A549 (cell line): ENCODE measurements around the gene SLC30A7. TPM values are rescaled to one million over a fixed set of nuclear protein-coding genes. Genes with fewer than 3 reads are reported as not detected.

Experiments
- ATAC-seq, 2 experiments: fragments of 200-7000 bp in 1 of 2; fragments of >200 bp in 1 of 2; cut with Nextera tagmentation in 1 of 2; cut with Tn5 transposase in 1 of 2; 3 replicates each; pipeline versions ENCODE4 v1.8.0 to v1.9.1; 2018 to 2020; ENCODE audit warnings: mild to moderate bottlenecking in 1 of 2, moderate library complexity in 1 of 2
- CTCF ChIA-PET: fragments of 300-600 bp; sonication (Branson Sonifier 250); formaldehyde crosslinking; extraction: SDS; loops from one replicate; lab custom pipeline; 2021; ENCODE audit warnings: antibody characterized with exemption, inconsistent platforms; lab: Yijun Ruan, JAX
- POLR2A ChIA-PET: fragments of 350-600 bp; formaldehyde crosslinking; extraction: SDS; loops from one replicate; lab custom pipeline; 2021; ENCODE audit warnings: antibody characterized with exemption, inconsistent platforms; lab: Yijun Ruan, JAX
- DNase-seq, 2 experiments: peaks; one replicate each; pipeline versions ENCODE4 v3.0.0 to v3.0.0-alpha.2; 2011 to 2016; ENCODE audit warnings: low read depth in 1 of 2, low spot score in 1 of 2
- FAIRE-seq: peaks from 2 replicates; lab custom pipeline; 2011; peaks lifted over from hg19 to GRCh38; lab: Jason Lieb, UNC
- H3K27ac ChIP-seq, 2 experiments: fragments of >200 bp; sonication (Bioruptor Twin); formaldehyde crosslinking; 3 replicates each; pipeline ENCODE4 v1.5.1; 2016 to 2017
- H3K4me1 ChIP-seq: fragments of >200 bp; sonication (Bioruptor Twin); formaldehyde crosslinking; 3 replicates; pipeline ENCODE4 v1.6.1; 2016
- H3K4me2 ChIP-seq: fragments of >200 bp; sonication (Bioruptor Twin); formaldehyde crosslinking; 3 replicates; pipeline ENCODE4 v1.6.1; 2016
- H3K4me3 ChIP-seq: fragments of >200 bp; sonication (Bioruptor Twin); formaldehyde crosslinking; 3 replicates; pipeline ENCODE4 v1.5.1; 2016
- H3K9me3 ChIP-seq: fragments of >200 bp; sonication (Bioruptor Twin); formaldehyde crosslinking; 3 replicates; pipeline ENCODE4 v1.6.1; 2016
- BHLHE40 ChIP-seq: IDR thresholded peaks from 2 replicates; pipeline ENCODE4 v1.6.1; 2012; ENCODE audit warnings: low read depth, low read length, inconsistent platforms
- CBX2 ChIP-seq: fragments of 200-600 bp; sonication (generic); IDR thresholded peaks from 2 replicates; pipeline ENCODE4 v1.6.1; 2016; ENCODE audit warnings: low read depth, mild to moderate bottlenecking, borderline replicate concordance
- CEBPB ChIP-seq, 2 experiments: fragments of >200 bp in 1 of 2; sonication (Bioruptor Twin) in 1 of 2; formaldehyde crosslinking in 1 of 2; IDR thresholded peaks; 2 replicates each; pipeline ENCODE4 v1.6.1; 2012 to 2016
- CTCF ChIP-seq: fragments of >200 bp; sonication (Bioruptor Twin); formaldehyde crosslinking; IDR thresholded peaks from 3 replicates; pipeline ENCODE4 v1.5.1; 2016
- EHMT2 ChIP-seq: fragments of 200-600 bp; sonication (generic); IDR thresholded peaks from 2 replicates; pipeline ENCODE4 v1.6.1; 2016; ENCODE audit warnings: antibody characterized with exemption, low read depth, mild to moderate bottlenecking, moderate library complexity
- EP300 ChIP-seq, 2 experiments: fragments of >200 bp; sonication (Bioruptor Twin); formaldehyde crosslinking; IDR thresholded peaks; 2 replicates in 1 of 2; 3 replicates in 1 of 2; pipeline ENCODE4 v1.6.1; 2016 to 2017
- ESRRA ChIP-seq: fragments of 150-350 bp; IDR thresholded peaks from 2 replicates; pipeline ENCODE4 v1.6.1; 2014; ENCODE audit warnings: mild to moderate bottlenecking, low read length, borderline replicate concordance
- FOSB ChIP-seq: fragments of 250-450 bp; sonication (Bioruptor Pico); IDR thresholded peaks from 2 replicates; pipeline ENCODE4 v1.5.0; 2020; ENCODE audit warnings: mild to moderate bottlenecking, moderate library complexity
- GATA3 ChIP-seq: IDR thresholded peaks from 2 replicates; pipeline ENCODE4 v1.6.1; 2012; ENCODE audit warnings: borderline replicate concordance
- HEYL ChIP-seq: fragments of 250-450 bp; sonication (Bioruptor Pico); IDR thresholded peaks from 2 replicates; pipeline ENCODE4 v1.8.0; 2021; ENCODE audit warnings: mild to moderate bottlenecking, moderate library complexity
- HMGXB4 ChIP-seq: fragments of 250-450 bp; sonication (Bioruptor Pico); IDR thresholded peaks from 2 replicates; pipeline ENCODE4 v1.5.0; 2021; ENCODE audit warnings: mild to moderate bottlenecking, moderate library complexity, borderline replicate concordance
- JUN ChIP-seq, 2 experiments: fragments of >200 bp; sonication (Bioruptor Twin); formaldehyde crosslinking; IDR thresholded peaks; 2 replicates in 1 of 2; 3 replicates in 1 of 2; pipeline ENCODE4 v1.6.1; 2016 to 2017
- MAFK ChIP-seq: fragments of 450-650 bp; IDR thresholded peaks from 2 replicates; pipeline ENCODE4 v1.6.1; 2014; ENCODE audit not compliant: partially characterized antibody
- MYC ChIP-seq: IDR thresholded peaks from 2 replicates; pipeline ENCODE4 v1.6.1; 2012; ENCODE audit warnings: mild to moderate bottlenecking, inconsistent platforms, low read length, improper control_type of control experiment, borderline replicate concordance
- NFE2L2 ChIP-seq: fragments of 150-350 bp; conservative IDR thresholded peaks from 2 replicates; pipeline ENCODE4 v1.6.1; 2014; ENCODE audit warnings: low read length
- PBX3 ChIP-seq: IDR thresholded peaks from 2 replicates; pipeline ENCODE4 v1.6.1; 2012
- POLR2AphosphoS2 ChIP-seq: conservative IDR thresholded peaks from 2 replicates; pipeline ENCODE4 v1.6.1; 2012; ENCODE audit warnings: low read length, improper control_type of control experiment, inconsistent platforms
- RAD21 ChIP-seq, 2 experiments: fragments of >200 bp in 1 of 2; sonication (Bioruptor Twin) in 1 of 2; formaldehyde crosslinking in 1 of 2; IDR thresholded peaks in 1 of 2; conservative IDR thresholded peaks in 1 of 2; 2 replicates in 1 of 2; 3 replicates in 1 of 2; pipeline ENCODE4 v1.6.1; 2012 to 2018; ENCODE audit warnings: inconsistent platforms in 1 of 2
- RNF2 ChIP-seq: fragments of 200-600 bp; sonication (generic); IDR thresholded peaks from 2 replicates; pipeline ENCODE4 v1.6.1; 2016; ENCODE audit warnings: low read depth, mild to moderate bottlenecking, antibody characterized with exemption, moderate library complexity, borderline replicate concordance
- SMC3 ChIP-seq: fragments of >200 bp; sonication (Bioruptor Twin); formaldehyde crosslinking; IDR thresholded peaks from 3 replicates; pipeline ENCODE4 v1.6.1; 2018; ENCODE audit warnings: inconsistent platforms
- WGBS: methylation state at CpG from one replicate; pipeline ENCODE4 v1.1.6; 2017; ENCODE audit errors: missing lambda C conversion rate; 5-methylcytosine and 5-hydroxymethylcytosine counted together
- polyA plus RNA-seq, 4 experiments: library from polyadenylated mRNA; depleted of rRNA in 3 of 4; stranded (reverse); fragments of >200 nt; fragmentation: RNase III in 1 of 4; extraction: RNeasy Plus Mini Kit Qiagen cat#74134 plus additional on column Dnase treatment in 1 of 4; gene quantifications; 2 replicates in 3 of 4; 3 replicates in 1 of 4; pipeline ENCODE4 v1.2.3, GENCODE V29; 2011 to 2017

The SLC30A7 gene
- polyA plus RNA-seq, 2 of the 4 experiments (the other 2 are of a cell fraction): 4.3 to 9.6 TPM

- CTCF ChIA-PET: interaction anchor here (0.6 to 2.0 kb wide), 2 partner anchors 374 to 376 kb away, joined by 3 to 6 read pairs; no protein-coding TSS in a partner anchor
- FAIRE-seq (no peak), ATAC-seq (no peak), DNase-seq (no peak)
- POLR2A ChIA-PET: no interaction called here
- no peaks in the 10 kb centered on the region for H3K4me1 ChIP-seq
- no peak overlapping the region for H3K4me2 ChIP-seq
- H3K4me3 ChIP-seq: no peak overlapping the region
- no peak overlapping the region for H3K27ac ChIP-seq
- no peaks in the 10 kb centered on the region for H3K9me3 ChIP-seq
- TF ChIP-seq SMC3 (no peak), JUN (IDR thresholded peaks at IDR 0.05) (no peak), HMGXB4 (CRISPR knock-in tag) (no peak), ESRRA (no peak), CBX2 (no peak), BHLHE40 (no peak), POLR2AphosphoS2 (no peak), GATA3 (no peak), NFE2L2 (no peak), CEBPB (IDR thresholded peaks at IDR 0.05) (no peak), EP300 (IDR thresholded peaks at IDR 0.05) (no peak), FOSB (CRISPR knock-in tag) (no peak), RAD21 (conservative IDR thresholded peaks at IDR 0.05 in 1 of 2, IDR thresholded peaks at IDR 0.05 in 1 of 2) (no peak), EHMT2 (no peak), HEYL (CRISPR knock-in tag) (no peak)
Measured at GRCh38 chr1:100912019-100912418, 16.1 kb downstream of the SLC30A7 start.

- no peak for TF ChIP-seq PBX3
- no peak for TF ChIP-seq MAFK
- TF ChIP-seq RNF2: no peak
- TF ChIP-seq CTCF: peak; percentile 65
- peak; percentile 64 for TF ChIP-seq SMC3
- peak; percentile 46 to 67 for TF ChIP-seq RAD21 (conservative IDR thresholded peaks at IDR 0.05 in 1 of 2, IDR thresholded peaks at IDR 0.05 in 1 of 2)
- POLR2A ChIA-PET: no interaction called here
- Histone ChIP-seq H3K4me2 (no peak overlapping the region), H3K9me3 (no peaks in the 10 kb centered on the region), H3K27ac (no peak overlapping the region), H3K4me1 (no peaks in the 10 kb centered on the region), H3K4me3 (no peak overlapping the region)
- 33% methylated on average over 3 of the region's 3 CpGs for WGBS
- ATAC-seq: no peak
- CTCF ChIA-PET: interaction anchor here (0.6 to 3.2 kb wide), 6 partner anchors 298 to 394 kb away, joined by 3 to 15 read pairs (median 4); no protein-coding TSS in a partner anchor
- no peak for FAIRE-seq
- DNase-seq: peak; percentile 1 to 45
Measured at GRCh38 chr1:100921110-100921706, 25.3 kb downstream of the SLC30A7 start.

- no peak overlapping the region for H3K4me3 ChIP-seq
- CTCF ChIA-PET: interaction anchor here (0.6 to 1.4 kb wide), 2 partner anchors 34 to 364 kb away, joined by 3 read pairs; no protein-coding TSS in a partner anchor
- no peaks in the 10 kb centered on the region for H3K9me3 ChIP-seq
- no peak overlapping the region for H3K27ac ChIP-seq
- TF ChIP-seq SMC3 (no peak), CTCF (no peak), POLR2AphosphoS2 (no peak), MYC (no peak)
- TF ChIP-seq, all 56 proteins: peak for 0
- POLR2A ChIA-PET: no interaction called here
- no peak for FAIRE-seq
- no peaks in the 10 kb centered on the region for H3K4me1 ChIP-seq
- no peak for DNase-seq
- ATAC-seq: no peak
- H3K4me2 ChIP-seq: no peak overlapping the region
Measured at GRCh38 chr1:100924212-100924611, 28.3 kb downstream of the SLC30A7 start.
